H54 (cell line): ENCODE measurements around the gene CCDC187.

Experiments used
- DNase-seq: peaks from one replicate; pipeline ENCODE4 v3.0.0; 2011; ENCODE audit warnings: low spot score, mixed read lengths; ENCODE audit not compliant: insufficient read length
- FAIRE-seq: peaks from 3 replicates; lab custom pipeline; 2011; peaks lifted over from hg19 to GRCh38; lab: Jason Lieb, UNC
- POLR2A ChIP-seq: IDR thresholded peaks from 2 replicates; pipeline ENCODE4 v1.6.1; 2011; ENCODE audit warnings: low read depth, mild to moderate bottlenecking, low read length

CCDC187 gene

GRCh38 chr9:136280535-136281315, 23.2 kb downstream of the CCDC187 start:
- TF ChIP-seq POLR2A = no peak
- FAIRE-seq (no peak), DNase-seq (no peak)

- DNase-seq (no peak), FAIRE-seq (no peak)
- TF ChIP-seq POLR2A = no peak
Observed at GRCh38 chr9:136279471-136279870, 24.4 kb downstream of the CCDC187 start.

GRCh38 chr9:136278894-136279293, 25.0 kb downstream of the CCDC187 start:
- TF ChIP-seq POLR2A = no peak
- DNase-seq = no peak
- FAIRE-seq = no peak

GRCh38 chr9:136278221-136278620, 25.7 kb downstream of the CCDC187 start:
- TF ChIP-seq POLR2A = no peak
- no peak for DNase-seq
- no peak for FAIRE-seq

GRCh38 chr9:136277746-136278145, 26.1 kb downstream of the CCDC187 start:
- TF ChIP-seq POLR2A = no peak
- DNase-seq = no peak
- FAIRE-seq = no peak

- no peak for TF ChIP-seq POLR2A
- no peak for DNase-seq
- FAIRE-seq = no peak
Observed at GRCh38 chr9:136276716-136277115, 27.2 kb downstream of the CCDC187 start.

- DNase-seq (no peak), FAIRE-seq (no peak)
- TF ChIP-seq POLR2A = no peak
Observed at GRCh38 chr9:136275655-136276429, 28.1 kb downstream of the CCDC187 start.

GRCh38 chr9:136274786-136275654, 28.9 kb downstream of the CCDC187 start:
- DNase-seq (no peak), FAIRE-seq (no peak)

GRCh38 chr9:136273921-136274785, 29.7 kb downstream of the CCDC187 start:
- TF ChIP-seq POLR2A = no peak
- FAIRE-seq (no peak), DNase-seq (no peak)

More at GRCh38 chr9:136274786-136275654, 28.9 kb downstream of the CCDC187 start:
- no peak for TF ChIP-seq POLR2A

- DNase-seq (no peak), FAIRE-seq (no peak)
- no peak for TF ChIP-seq POLR2A
Observed at GRCh38 chr9:136273244-136273865, 30.5 kb downstream of the CCDC187 start.

- FAIRE-seq (no peak), DNase-seq (no peak)
- TF ChIP-seq POLR2A = no peak
Observed at GRCh38 chr9:136270173-136270705, 33.7 kb downstream of the CCDC187 start.

GRCh38 chr9:136268735-136269134, 35.2 kb downstream of the CCDC187 start:
- no peak for TF ChIP-seq POLR2A
- no peak for DNase-seq
- FAIRE-seq = no peak
